GM18867 (cell line): ENCODE measurements around the gene SLC38A6.
A peak's percentile ranks its signal among the peaks of the same experiment; 100 is the strongest.

ENCODE experiments used
- ATAC-seq: cut with Tn5 transposase; IDR thresholded peaks from one replicate; pipeline ENCODE4 v1.9.1; 2021; ENCODE audit warnings: mild to moderate bottlenecking, moderate library complexity; ENCODE audit not compliant: unreplicated experiment

The SLC38A6 gene

DNA sequence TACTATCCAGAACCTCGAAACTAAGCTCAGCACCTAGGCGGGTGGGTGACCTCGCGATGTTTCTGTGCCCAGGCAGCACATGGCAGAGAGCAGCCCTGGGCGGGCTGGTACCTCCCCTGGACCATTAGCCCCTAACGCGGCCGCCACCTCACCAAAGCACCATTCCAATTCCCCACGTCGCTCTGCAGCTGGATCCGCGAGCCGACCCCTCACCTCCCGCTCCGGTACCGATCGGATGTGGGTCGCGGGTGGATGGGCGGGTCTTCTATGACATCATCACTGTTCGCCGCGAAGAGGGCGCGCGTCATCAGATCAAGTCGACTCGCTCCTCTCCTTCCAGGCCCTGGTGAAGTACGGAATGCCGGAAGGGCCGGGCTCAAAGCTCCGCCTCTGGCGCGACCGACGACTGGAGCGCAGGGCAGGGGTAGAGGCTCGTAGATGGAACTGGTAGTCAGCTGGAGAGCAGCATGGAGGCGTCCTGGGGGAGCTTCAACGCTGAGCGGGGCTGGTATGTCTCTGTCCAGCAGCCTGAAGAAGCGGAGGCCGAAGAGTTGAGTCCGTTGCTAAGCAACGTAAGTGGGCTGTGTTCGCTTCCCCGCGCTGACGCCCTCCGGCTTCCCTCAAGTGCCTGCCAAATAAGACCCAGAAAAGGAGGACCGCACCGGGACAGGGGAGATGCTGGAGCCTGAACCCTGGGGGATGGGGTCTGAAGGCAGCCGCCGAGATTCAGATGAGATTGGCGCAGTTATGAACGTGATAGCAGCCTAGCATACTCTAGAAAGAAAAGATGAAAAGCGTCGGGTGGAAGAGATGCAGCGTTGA, at the start of gene SLC38A6, which contains the start of gene TRMT5:
TSS of gene SLC38A6 (plus strand) at position 435 of the 822 bp plus-strand sequence. CDS start at position 468, 33 bp downstream.
TSS of gene TRMT5 (minus strand) at position 269 of the 822 bp plus-strand sequence. CDS start at position 163, 106 bp downstream.
- ATAC-seq, result peak; percentile 85

DNA sequence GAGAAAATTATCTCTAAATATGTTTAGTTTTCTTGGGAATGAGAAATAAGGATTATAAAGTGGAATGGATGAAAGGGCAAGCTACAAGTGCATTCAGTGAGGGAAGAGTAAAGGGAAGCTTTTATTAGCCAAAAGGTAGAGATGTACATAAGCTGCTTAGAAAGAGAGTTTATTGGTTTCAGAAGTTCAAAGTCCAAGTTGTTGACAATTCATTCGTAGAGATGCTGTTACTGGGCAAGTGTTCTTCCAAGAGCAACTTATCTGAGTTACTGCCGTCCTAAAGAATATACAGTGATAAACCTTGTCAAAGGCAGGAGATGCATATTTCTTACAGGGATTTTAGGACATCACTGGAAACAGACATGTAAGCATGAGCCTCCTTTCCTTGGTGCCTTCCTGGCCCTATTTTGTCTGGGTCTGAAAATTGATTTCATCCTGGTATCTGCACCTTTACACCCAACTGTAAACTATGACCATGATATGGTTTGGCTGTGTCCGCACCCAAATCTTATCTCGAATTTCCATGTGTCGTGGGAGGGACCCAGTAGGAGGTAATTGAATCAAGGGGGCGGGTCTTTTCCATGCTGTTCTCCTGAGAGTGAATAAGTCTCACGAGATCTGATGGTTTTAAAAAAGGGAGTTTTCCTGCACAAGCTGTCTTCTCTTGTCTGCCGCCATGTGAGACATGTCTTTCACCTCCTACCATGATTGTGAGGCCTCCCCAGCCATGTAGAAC, 47.0 kb upstream of the SLC38A6 start:
- ATAC-seq, result no peak

DNA sequence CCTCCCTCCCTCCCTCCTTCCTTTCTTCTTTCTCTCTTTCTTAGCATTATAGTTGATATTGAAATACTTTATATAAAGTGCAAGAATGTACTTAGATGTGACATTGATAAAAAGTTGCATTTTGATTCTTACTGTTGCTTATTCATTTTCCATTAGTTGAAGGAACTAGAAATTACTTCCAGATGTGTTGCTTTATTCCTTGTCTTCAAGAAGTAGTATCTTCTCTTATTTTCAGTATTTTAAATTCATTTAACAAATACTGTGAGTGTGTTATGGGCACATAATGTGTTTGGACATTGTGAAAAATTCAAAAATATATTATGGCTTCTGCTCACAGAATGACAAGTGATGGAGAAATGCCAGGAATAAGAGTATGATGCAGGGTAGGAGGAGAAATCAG, 45.7 kb upstream of the SLC38A6 start:
- no peak for ATAC-seq

DNA sequence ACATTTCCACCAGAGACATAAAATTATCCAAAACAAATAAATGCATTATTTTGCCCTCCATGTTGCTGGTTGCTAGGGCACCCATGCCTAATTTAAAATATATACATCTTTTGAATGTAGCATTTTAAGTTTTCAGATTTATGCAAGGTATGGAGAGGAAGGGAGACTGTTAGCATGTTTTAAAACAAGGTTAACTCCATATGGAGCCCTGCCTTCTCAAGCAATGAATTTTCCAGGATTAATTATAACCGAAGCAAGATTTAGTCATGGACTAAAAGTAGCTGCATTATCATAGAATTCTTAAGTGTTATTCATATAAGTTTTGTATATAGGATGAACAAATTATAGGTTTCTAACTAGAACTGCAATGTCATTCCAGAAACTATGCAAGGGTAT, 37.4 kb upstream of the SLC38A6 start:
- ATAC-seq, result no peak

DNA sequence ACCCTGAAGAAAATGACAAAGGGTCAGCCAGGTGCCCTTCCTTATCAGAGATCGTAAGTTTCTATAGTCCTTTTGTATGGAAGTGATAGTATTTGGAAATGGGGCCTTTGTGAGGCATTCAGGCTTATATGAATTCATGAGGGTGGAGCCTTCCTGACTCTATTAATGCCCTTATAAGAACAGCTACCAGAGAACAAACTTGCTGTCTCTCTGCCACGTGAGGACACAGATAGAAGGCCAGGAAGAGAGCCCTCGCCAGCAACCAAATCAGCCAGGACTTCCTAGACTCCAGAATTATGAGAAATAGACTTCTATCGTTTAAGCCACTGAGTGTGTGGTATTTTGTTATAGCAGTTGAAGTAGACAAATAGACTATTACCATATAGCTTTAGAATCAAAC, 36.8 kb upstream of the SLC38A6 start:
- ATAC-seq, result no peak

DNA sequence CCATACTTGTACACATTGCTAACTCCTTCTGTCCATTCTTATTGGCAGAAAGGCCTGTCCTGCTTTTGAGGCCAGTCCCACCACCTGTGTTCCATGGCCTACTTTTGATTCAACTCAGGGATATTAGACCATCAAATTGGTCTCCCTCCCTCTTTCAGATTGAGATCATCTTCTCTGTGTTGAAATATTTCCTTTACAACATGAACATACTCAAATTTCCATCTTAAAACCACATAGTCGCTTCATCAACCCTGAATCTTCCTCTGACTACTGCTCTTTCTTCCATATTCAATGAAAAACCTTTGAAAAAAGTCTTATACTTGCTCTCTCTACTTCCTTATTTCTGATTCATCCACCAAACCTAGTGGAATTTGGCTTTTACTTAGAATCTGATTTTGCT, 35.1 kb upstream of the SLC38A6 start:
- no peak for ATAC-seq

DNA sequence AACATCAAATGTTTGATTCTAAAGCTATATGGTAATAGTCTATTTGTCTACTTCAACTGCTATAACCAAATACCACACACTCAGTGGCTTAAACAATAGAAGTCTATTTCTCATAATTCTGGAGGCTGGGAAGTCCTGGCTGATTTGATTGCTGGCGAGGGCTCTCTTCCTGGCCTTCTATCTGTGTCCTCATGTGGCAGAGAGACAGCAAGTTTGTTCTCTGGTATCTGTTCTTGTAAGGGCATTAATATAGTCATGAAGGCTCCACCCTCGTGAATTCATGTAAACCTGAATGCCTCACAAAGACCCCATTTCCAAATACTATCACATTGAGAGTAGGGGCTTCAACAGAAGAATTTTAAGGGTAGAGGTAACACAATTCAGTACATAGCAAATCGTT, 34.3 kb upstream of the SLC38A6 start:
- ATAC-seq, result no peak

DNA sequence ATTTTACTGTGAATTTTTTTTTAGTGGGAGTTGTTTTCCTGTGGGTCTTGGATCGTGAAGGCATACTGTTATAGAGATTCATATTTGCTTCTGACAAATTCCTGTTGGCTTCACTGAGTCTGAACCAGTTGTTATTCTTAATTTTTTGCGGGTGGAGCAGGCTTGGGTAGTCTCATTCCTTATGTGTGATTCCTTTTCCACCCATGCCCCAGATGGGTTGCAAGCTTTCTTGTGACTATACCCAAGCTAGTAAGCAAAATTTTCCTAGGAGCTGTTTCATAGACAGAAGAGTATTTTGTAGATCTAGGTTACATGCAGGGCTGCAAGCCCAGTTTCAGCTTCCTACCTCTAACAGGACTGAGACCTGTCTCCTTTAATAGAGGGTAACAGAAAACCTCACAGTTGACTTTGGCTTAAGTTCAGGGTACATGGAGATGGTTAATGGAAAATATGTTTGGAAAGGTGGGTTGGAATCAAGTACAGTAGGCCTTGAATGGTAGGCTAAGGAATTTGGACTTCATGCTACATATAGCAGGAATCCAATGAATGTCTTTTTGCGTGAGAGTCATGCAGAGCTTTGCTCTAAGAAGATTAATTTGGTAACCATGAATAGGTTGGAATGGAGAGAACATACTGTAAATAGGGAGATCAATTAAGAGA, 29.1 kb upstream of the SLC38A6 start:
- ATAC-seq, result no peak

DNA sequence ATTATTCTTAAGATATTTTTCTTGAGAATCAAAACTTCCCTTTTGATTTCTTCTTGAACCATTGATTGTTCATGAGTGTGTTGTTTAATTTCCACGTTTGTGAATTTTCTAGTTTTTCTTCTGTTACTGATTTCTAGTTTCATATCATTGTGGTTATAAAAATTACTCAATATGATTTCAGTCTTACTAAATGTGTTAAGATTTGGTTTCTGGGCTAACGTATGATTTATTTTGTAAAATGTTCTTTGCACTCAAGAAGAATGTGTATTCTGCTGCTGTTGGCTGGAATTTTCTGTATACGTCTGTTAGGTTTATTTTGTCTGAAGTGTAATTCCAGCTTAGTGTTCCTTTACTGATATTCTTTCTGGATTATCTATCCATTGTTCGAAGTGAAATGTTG, 24.8 kb upstream of the SLC38A6 start:
- ATAC-seq, result no peak

DNA sequence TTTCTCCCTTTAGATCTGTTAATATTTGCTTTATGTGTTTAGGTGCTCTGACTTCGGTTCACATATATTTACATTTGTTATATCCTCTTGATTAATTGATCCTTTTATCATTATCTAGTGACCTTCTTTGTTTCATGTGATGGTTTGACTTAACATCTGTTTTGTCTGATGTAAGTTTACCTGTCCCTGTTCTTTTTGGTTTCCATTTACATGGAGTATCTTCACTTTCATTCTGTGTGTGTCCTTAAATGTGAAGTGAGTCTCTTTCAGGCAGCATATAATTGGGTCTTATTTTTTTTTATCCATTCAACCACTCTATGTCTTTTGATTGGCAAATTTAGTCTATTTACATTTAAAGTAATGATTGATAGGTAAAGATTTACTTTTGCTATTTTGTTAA, 24.4 kb upstream of the SLC38A6 start:
- ATAC-seq, result no peak

DNA sequence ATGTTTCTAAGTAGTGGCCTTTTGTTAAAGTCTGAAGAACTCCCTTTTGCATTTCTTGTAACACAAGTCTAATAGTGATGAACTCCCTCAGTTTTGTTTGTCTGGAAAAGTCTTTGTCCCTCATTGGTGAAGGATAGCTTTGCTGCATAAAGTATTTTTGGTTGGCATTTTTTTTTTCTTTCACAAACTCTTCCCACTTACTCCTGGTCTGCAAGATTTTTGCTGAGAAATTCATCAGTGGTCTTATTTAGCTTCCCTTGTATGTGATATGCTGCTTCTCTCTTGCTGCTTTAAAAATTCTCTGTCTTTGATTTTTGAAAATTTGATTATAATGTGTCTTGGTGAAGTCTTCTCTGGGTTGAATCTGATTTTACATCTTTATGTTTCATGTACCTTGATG, 22.9 kb upstream of the SLC38A6 start:
- no peak for ATAC-seq

DNA sequence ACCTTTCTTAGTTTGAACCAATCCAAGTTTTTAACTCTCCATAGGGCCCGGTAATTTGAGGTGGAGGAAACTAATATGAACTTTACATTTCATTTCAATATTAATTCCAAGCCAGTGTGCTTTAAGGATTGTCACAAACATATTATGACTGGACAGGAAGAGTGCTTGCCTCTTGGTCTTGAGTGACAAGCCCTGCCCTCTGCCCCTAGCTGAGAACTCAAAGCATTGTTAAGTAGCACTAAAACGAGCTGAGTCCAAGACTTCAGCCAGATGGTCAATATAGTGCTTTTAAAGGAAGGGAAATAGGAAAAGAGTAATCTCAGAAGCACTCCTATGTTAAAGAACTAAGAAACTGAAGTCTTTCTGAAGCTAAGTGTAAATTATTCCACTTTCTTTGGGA, 17.3 kb upstream of the SLC38A6 start:
- ATAC-seq, result no peak

DNA sequence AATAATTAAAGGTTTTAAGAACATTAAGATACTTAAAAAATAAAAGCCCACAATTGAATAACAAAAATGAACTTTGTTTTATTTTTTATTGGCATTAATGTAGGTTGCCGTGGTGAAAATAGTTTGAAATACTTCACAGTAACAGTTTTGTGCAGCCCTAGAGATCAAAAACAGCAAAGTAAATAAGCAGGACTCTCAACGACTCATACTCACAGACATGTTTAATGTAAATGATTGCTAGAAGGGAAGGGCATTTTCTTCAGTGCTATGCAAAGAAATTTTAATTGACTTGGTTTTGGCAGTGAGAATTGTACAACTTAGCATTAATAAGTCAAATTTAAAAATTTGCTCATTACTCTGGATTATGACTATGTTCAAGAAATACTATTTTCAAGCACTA, 16.1 kb upstream of the SLC38A6 start:
- ATAC-seq, result no peak

DNA sequence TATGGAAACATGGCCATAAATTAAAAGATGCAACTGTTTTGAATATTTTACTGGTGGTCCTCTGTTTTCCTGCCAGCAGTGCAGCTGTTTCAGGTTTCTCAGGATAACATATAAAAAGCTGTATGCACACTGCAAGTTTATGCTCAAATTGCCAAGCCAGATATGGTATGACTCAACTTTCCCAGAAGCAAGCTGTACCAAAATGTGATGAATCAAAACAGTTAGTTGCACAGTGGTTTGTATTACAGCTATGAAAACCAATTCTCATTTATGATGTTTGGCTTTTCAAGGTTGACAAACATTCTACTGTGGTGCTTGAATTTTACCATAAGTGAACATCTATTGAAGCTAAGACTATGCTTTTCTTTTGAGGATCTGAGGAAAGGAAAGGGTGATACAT, 15.6 kb upstream of the SLC38A6 start:
- no peak for ATAC-seq

DNA sequence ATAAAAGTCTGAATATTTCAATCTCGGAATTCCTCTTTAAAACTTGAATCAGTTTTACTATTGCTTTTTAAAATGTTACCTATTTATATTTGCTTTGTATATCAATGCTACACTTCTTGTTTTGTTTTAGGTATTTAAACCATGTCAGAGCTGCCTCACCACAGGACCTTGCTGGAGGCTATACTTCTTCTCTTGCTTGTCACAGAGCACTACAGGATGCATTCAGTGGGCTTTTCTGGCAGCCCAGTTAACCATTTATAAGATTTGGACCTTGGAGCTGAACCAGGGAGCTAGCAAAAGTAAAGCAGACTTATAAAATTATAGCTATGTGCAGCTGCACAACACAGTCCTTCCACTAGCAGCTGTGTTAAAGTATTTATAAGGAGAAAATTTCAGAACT, 12.9 kb upstream of the SLC38A6 start:
- ATAC-seq, result no peak

DNA sequence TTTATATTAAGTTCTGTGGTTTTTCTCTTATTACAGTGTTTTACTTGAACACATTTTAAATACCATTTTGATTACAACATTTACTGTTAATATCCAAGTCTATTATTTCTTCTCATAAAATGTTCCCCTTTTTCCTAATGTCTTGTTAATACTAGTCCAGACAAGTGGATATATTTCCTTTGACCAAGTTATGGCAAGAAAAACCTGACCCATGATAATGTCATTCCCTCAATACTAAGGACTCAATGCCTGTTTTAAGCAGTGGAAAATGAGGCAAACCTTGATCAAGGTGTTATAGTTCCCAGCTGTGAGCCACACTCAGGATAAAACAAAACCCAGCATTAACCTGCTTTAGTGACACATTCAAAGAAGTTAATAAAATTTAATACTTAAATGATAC, 12.4 kb upstream of the SLC38A6 start:
- ATAC-seq, result no peak

DNA sequence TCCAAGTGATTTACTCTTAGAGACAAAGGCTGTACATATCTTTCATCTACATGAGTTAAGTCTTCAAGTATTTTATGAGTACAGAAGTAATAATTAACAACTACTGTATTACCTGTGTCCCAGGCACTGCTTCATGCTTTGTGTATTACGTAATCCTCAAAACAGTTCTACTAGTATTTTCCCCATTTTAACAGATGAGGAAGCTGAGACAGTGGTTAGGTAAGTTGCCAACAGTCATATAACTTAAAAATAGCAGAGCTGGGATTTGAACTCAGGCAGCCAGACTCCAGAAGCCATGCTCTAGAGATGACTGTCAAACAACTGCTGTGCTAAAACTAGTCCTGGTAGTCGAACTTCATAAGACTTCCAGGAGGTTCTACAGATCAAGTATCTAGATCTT, 10.9 kb upstream of the SLC38A6 start:
- no peak for ATAC-seq

DNA sequence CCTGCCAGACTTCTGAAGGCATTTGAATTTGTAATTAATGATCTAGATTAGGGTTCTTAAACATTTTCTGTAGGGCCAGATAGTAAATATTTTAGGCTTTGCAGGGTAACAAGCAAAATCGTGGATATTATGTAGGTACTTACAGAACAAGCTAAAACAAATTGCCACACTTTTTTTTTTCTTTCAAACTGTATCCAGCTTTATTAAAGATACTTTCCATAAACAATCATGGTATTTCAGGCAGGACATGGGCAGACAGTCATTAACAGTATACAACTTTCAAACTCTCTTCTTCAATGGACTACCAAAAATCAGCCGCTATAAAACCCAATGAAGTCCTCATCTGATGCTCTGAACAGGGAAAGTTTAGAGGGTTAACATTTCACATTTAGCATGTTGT, 9.8 kb upstream of the SLC38A6 start:
- ATAC-seq, result no peak

DNA sequence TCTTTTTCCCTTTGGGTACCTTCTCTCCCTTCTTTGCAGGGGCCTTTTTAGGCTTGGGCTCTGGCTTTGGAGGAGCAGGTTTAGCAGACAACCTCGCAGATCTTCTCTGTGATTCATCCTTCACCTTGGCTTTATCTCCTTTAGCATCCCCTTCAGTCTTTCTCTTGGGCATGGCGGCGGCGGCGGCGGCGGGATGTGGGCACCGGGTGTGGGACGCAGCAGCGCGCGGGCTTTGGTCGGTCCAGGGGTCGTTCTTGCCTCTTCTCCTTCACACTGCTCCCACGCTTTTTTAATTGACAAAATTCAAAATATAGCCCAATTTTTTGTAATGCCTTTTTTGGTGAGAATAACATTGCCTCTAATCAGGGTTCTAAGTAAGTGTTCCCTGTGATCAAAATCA, 8.8 kb upstream of the SLC38A6 start:
- no peak for ATAC-seq

DNA sequence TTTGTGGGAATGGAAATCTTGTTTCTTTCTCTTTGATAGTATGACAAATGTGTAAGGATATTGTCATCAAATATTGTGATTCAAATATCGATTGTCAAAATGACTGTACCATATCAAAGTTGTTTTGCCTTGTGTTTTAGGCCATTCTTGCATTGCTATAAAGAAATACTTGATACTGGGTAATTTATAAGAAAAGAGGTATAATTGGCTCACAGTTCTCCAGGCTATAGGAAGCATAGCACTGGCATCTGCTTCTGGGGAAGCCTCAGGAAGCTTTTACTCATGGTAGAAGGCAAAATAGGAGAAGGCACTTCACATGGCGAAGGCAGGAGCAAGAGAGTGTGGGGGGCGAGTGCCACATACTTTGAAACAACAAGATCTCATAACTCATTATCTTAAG, 8.0 kb upstream of the SLC38A6 start:
- no peak for ATAC-seq

DNA sequence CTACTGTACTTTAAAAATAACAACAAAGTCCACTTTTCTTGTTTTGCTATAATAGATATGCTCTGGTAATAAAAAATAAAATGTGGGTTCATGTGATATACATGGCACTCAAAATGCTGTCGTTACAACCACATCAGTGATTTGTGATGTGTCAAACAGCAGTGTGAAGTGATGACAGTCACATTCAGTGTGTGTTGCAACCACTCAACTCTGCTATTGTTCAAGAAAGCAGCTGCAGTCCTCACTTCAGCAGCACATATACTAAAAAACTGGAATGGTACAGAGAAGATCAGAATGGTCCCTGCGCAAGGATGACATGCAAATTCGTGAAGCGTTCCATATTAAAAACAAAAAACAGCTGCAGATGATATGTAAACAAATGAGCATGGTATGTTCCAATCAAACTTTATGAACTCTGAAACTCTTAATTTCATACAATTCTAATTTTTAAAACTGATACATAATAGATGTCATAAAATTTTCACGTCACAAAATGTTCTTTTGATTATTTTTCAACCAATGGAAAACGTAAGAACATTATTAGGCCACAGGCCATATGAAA, 6.9 kb upstream of the SLC38A6 start:
- no peak for ATAC-seq
